ENCODE results near the gene USP35.
"Not testable (repeated sequence)": the region's sequence is repeated elsewhere in the genome, so short reads cannot be mapped to it uniquely, and the experiment has no call there.

The USP35 gene

GRCh38 chr11:78217650-78218541 is 29.2 kb downstream of the USP35 start:
- no peak for DNase-seq (ENCODE audit: low read depth)

DNA sequence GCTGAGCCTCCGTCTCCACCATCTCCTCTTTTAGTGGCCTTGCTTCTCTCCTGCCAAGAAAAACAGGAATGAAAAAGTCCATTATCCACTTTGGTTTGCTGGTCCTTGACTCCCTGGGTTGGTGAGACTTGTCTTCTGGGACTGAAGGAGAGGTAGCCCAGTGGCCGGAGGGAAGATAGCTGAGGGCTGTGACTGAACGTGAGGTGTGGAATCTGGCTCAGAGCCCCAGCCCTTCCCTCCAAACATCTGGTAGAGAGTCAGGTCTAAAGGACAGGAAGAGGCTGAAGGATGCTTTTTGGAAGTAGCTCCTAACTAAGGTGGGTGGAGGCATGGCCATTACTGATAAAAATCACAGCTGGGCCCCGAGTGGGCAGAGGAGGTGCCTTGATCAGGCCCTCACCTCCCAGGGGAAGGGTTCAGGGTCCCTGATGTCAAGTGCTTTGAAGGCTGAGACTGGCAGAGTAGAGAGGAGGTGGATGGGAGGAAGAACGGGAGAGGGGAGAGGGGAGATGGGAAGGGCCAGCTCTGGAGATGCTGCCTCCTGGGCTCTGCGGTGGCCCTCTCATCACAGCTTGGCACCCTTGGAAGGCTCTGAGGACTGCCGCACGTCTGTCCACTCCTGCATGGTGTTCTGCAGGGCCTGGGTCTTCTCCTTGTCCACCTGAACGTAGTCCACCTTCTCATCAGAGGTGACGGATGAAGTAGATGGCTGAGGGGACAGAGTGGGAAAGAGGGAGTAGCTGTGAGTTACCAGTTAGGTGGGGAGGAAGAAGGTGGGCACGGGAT is 30.2 kb downstream of the USP35 start:
- DNase-seq (ENCODE audit: low read depth): no peak

GRCh38 chr11:78219493-78220217 is 30.9 kb downstream of the USP35 start:
- no peak for DNase-seq (ENCODE audit: low read depth)

DNA sequence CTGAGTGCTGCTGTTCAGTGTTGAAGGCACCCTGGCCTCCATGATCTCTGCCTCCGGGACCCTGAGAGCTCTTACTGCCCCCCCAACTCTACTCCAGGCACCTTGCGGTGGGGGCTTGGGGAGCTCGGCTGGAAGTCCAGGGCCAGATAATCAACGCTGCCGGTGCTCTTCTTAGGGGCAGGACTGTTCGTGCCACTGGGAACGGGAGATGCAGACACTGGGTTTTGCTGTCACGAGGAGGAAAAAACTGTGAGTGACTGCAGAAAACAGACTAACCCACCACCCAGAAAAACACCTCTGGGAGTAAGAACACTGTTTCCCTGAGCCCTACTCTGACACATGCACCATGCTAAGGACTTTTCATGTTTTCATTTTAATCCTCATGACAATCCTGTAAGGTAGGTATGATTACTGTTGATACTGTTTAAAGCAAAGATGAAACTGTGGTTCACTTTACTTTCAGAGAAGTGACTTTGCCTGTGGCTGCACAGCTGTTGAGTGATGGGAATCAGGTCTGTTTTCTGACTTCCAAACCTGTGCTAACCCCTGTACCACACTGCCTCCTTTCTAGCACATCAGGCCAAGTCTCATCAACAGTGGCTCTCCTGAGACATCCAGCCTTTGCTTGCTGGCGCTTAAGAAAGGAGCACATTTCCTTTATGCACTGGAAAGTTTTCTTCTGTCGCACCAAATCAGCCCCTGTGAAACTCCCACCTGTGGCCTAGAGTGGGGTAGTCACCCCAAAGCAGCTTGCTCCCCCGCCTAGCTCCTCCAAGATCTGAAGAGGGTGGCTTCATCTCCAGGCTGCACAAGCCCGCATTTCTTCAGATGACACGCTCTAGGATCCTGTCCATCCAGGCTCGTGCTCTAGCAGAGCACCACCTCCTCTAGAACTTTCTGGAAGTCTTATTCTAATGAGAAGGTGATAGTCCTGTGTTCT is 31.8 kb downstream of the USP35 start:
- no peak for DNase-seq (ENCODE audit: low read depth)

DNA sequence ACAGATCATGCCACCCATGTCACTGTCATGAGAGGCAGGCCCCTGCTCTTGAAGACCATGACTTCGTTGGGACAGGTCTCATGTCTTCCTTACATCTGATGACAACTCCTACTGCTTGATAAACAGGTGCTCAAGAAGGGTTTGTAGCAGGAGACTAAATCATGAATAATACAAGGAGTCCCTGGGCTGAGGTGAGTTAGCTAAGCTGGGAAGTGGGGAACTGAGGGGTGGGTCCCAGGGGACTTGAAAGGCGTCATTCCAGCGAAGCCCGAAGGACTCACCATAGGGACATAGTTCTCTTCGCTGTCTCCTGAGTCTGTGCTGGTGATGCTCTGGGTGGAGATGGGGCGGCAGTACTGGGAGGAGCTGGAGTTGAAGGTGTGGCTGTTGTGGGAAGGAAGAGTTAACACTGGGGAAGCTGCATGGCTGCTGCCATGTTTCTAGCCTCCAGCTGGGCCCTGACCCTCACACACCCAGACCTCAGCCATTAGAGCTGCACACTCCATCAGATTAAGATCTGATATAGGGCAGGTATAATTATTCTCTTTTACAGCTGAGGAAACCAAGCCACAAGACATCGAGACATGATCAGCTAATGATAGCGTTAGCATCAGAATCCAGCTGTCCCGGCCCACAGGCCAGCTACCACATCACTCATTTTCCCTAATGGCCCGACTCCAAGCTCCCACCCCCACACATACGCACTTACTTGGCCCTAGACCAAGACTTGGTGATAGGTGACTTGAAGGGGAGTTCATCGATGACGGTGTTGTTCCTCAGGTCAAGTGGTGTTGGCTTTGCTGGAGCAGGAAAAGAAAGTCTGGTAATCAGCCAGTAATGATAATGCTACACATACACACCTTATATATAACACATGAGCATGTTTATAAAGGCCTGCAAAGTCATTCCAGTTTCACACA is 32.9 kb downstream of the USP35 start:
- DNase-seq (ENCODE audit: low read depth): no peak

GRCh38 chr11:78222726-78223125 is 34.0 kb downstream of the USP35 start:
- DNase-seq (ENCODE audit: low read depth): not testable (repeated sequence)

GRCh38 chr11:78223320-78223954 is 34.7 kb downstream of the USP35 start:
- DNase-seq (ENCODE audit: low read depth): no peak

DNA sequence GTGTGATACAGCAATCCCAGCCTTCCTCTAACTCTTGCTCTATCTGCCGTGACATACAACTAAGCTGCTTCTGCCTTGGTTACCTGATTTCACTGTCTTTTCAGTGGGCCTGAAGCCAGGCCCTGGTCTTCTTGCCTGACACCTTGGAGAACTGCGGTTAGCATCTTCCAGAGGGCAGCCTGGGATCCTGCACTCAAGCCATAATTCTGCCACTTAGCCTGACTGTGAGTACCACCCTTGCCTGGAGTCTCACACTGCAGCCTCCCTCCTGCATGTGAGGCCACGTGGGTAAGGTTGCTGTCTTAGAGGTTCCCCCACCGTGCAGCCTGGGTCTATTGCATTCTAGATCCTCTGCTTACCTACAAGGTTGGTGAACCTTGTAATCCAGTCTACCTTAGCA is 35.8 kb downstream of the USP35 start:
- DNase-seq (ENCODE audit: low read depth): no peak

GRCh38 chr11:78224906-78225420 is 36.2 kb downstream of the USP35 start:
- DNase-seq (ENCODE audit: low read depth): no peak

- no peak for DNase-seq (ENCODE audit: low read depth)
Observed at GRCh38 chr11:78226684-78227680, 38.3 kb downstream of the USP35 start.

DNA sequence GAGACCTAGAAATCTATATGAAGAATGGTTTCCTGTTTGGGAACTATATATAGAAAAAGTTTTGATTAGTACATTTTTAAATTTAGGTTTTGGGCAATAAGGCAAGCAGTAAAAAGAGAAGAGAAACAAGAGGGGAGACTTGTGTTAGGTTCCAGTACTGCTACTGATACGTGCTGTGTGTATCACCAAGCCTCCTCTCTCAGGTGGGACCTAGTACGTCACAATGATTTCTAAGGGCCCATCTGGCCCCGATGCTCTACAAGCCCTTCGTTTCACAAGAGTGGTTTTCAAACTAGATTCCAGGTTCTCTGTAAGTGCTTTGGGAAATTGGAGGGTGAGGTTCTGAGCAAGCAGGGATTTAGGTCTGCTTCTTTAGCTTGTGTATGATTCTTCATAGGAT is 39.2 kb downstream of the USP35 start:
- no peak for DNase-seq (ENCODE audit: low read depth)

GRCh38 chr11:78228467-78228866 is 39.7 kb downstream of the USP35 start:
- no peak for DNase-seq (ENCODE audit: low read depth)

GRCh38 chr11:78229106-78229505 is 40.4 kb downstream of the USP35 start:
- DNase-seq (ENCODE audit: low read depth): no peak

GRCh38 chr11:78230161-78230877 is 41.6 kb downstream of the USP35 start:
- no peak for DNase-seq (ENCODE audit: low read depth)

DNA sequence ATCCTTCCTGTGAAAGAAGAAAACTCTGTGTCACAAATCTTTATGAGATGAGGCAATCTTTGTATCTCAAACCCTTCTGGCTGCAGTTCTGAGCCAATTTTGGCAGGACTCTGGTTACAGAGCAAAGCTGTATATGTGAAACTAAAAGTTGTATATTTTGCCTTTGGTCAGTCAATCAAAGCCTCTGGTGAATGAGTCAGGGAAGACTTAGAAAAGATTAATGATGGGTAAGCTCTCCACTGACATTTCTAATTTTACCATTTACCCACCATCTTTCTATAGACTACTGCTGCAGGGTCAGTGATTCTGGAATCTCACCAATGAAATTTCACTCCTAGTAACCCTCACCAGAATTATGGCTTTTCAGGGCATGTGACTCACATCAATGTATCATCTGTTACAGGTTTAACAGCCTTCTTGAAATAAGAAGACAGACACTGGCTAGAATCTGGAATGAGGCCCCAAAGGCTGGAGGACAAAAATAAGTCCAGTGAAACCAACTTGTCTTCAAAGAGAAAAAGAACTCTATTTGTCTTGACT is 43.3 kb downstream of the USP35 start:
- DNase-seq (ENCODE audit: low read depth): no peak

GRCh38 chr11:78233046-78233445 is 44.3 kb downstream of the USP35 start:
- not testable (repeated sequence) for DNase-seq (ENCODE audit: low read depth)

DNA sequence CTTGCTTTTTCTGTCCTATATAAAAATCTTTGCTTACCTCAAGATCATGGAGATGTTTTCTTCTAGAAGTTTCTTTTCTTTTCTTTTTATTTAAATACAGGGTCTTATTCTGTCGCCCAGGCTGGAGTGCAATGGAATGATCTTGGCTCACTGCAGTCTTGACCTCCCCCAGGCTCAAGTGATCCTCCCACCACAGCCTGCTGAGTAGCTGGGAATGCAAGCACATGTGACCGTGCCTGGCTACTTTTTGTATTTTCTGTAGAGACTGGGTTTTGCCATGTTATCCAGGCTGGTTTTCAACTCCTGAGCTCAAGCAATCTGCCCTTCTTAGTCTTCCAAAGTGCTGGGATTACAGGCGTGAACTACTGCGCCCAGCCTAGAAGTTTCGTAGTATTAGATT is 45.3 kb downstream of the USP35 start:
- no peak for DNase-seq (ENCODE audit: low read depth)

Measured in activated T-cell treated with anti-CD3 and anti-CD28 coated beads for 24 hours (primary cell).